Activated gamma-delta T cell treated with Interleukin-2 at 50 U/mL for 16 hours (primary cell): Measurements from ENCODE around the gene GGA3.
"Not testable (repeated sequence)": the region's sequence is repeated elsewhere in the genome, so short reads cannot be mapped to it uniquely, and the experiment has no call there.

Source experiments
- DNase-seq: peaks from one replicate; pipeline ENCODE4 v3.0.0-alpha.2; 2020

GGA3 gene

GRCh38 chr17:75208161-75208560 is 53.2 kb downstream of the GGA3 start:
- no peak for DNase-seq

DNA sequence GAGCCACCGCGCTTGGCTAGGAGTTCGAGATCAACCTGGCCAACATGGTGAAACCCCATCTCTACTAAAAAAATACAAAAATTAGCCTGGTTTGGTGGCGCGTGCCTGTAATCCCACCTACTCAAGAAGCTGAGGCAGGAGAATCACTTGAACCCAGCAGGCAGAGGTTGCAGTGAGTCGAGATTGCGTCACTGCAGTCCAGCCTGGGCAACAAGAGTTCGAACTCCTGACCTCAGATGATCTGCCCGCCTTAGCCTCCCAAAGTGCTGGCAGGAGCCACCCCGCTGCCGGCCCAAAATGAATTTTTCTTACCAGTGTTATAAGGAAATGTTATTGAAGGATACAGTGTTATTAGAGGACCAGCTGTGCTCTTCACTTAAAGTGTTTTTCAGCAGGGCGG is 53.6 kb downstream of the GGA3 start:
- DNase-seq, result no peak

DNA sequence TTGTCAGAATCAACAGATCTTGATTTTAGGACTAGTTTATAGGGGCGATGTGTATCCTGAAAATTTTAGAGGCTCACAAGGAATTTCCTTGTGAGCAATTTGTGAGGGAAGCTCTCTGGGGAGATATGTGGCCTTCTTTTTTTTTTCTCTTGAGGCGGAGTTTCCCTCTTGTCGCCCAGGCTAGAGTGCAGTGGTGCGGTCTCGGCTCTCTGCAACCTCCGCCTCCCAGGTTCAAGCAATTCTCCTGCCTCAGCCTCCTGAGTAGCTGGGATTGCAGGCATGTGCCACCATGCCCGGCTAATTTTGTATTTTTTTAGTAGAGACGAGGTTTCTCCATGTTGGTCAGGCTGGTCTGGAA is 54.4 kb downstream of the GGA3 start:
- DNase-seq, result not testable (repeated sequence)

GRCh38 chr17:75205793-75206163 is 55.6 kb downstream of the GGA3 start:
- DNase-seq, result no peak

DNA sequence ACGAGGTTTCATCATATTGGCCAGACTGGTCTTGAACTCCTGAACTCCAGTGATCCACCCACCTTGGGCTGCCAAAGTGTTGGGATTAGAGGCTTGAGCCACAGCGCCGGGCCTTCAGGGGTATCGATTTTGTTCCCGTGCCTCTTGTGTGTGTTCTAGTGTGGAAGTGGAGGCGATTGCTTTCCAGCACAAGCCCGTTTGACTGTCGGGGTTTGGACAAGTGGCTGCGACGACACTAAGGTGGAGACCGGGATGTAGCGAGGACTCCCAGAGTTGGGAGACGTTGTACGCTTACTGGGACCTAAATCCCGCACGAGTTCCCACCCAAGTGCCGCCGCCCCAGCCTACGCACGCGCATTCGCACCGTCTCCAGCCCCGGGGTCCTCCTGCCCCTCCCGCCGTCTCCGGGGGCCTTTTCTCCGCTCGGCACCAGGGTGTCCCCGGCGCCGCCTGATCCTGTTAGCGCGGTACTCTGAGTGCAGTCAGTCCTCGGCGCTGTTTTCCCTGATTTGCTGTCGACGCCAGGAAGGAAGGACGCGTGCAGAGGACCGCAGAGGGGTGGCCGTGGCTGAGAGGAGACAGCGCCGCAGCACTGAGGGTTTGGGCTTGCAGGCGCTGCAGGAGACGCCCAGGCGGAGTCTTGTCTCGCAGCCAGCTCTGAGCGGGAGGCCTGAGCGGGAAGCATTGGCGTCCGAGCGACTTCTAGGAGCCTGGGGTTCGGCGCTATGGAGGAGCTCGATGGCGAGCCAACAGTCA is 56.2 kb downstream of the GGA3 start, which contains the start of gene NUP85:
NUP85 (plus strand) TSS at position 643 of the 756 bp plus-strand sequence; CDS start at position 726, 83 bp downstream.
- DNase-seq, result peak; percentile 92

DNA sequence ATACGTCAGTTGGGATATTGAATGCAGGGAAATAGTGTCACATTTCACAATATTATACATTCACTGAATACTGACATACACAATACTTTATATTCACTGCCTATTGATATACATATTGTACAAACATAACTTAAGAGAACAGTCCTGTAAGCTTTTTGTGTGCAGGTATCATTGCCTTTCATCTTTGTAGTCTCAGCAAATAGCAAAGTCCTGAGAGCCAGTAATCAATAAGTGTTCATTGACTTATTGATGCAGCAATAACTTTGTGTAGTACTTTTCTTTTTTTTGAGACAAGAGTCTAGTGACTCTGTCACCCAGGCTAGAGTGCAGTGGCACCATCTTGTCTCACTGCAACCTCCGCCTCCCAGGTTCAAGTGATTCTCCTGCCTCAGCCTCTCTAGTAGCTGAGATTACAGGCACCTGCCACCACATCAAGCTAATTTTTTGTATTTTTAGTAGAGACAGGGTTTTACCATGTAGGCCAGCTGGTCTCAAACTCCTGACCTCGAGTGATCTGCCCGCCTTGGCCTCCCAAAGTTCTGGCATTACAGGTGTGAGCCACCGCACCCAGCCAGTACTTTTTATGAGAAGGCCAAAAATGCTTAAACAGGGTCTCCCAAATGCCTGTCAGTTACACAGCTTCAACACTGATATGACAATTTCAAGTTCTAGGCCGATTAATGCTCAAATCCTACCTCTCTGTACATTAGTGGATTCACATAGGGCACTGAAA is 61.4 kb downstream of the GGA3 start:
- DNase-seq, result no peak

DNA sequence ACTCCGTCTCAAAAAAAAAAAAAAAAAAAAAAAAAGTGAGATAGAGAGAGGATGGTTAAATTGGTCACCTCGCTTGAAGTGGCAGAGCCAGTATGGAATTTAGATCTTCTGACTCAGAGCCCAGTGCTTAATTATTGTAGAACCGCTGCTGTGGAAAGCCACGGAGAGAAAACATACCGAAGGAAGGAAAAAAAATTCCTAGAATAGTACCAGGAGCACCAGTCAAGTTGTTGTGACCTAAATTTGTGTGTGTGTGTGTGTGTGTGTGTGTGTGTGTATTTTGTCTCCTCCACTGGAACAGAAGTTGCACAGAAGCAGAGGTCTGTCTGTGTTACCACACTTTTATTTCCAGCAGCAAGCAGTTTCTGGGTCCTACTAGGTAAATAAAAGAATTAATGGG is 66.5 kb downstream of the GGA3 start:
- DNase-seq, result no peak

GRCh38 chr17:75191584-75191983 is 69.8 kb downstream of the GGA3 start:
- no peak for DNase-seq

GRCh38 chr17:75188614-75189013 is 72.8 kb downstream of the GGA3 start:
- DNase-seq, result no peak
